NCI-H1092 (cell line): ENCODE results near the gene STT3B.
"Not testable (repeated sequence)": the region's sequence is repeated elsewhere in the genome, so short reads cannot be mapped to it uniquely, and the experiment has no call there.

ENCODE experiments used
- DNase-seq: peaks from one replicate; lab custom pipeline; 2025; lab: John Stamatoyannopoulos, UW

The STT3B gene

GRCh38 chr3:31532587-31533168 lies at the start of gene STT3B:
TSS of gene STT3B (plus strand) at chr3:31532925. CDS start at chr3:31532999, 74 bp downstream.
- DNase-seq, result peak; percentile 51

GRCh38 chr3:31483776-31484175 lies 48.9 kb upstream of the STT3B start:
- no peak for DNase-seq

GRCh38 chr3:31485196-31485595 lies 47.5 kb upstream of the STT3B start:
- DNase-seq, result no peak

GRCh38 chr3:31486865-31487533 lies 45.7 kb upstream of the STT3B start:
- DNase-seq, result no peak

- no peak for DNase-seq
These were observed 44.2 kb upstream of the STT3B start for GRCh38 chr3:31488475-31489017.

GRCh38 chr3:31490502-31490901 lies 42.2 kb upstream of the STT3B start:
- no peak for DNase-seq

- DNase-seq, result no peak
These were observed 41.1 kb upstream of the STT3B start for GRCh38 chr3:31491660-31492059.

- DNase-seq, result no peak
These were observed 39.6 kb upstream of the STT3B start for GRCh38 chr3:31493149-31493548.

GRCh38 chr3:31495971-31496665 lies 36.6 kb upstream of the STT3B start:
- DNase-seq, result no peak

GRCh38 chr3:31498791-31499190 lies 33.9 kb upstream of the STT3B start:
- DNase-seq, result no peak

GRCh38 chr3:31499281-31499680 lies 33.4 kb upstream of the STT3B start:
- no peak for DNase-seq

GRCh38 chr3:31502803-31503221 lies 29.9 kb upstream of the STT3B start:
- DNase-seq, result no peak

- no peak for DNase-seq
These were observed 29.3 kb upstream of the STT3B start for GRCh38 chr3:31503456-31503855.

GRCh38 chr3:31504230-31504629 lies 28.5 kb upstream of the STT3B start:
- no peak for DNase-seq

GRCh38 chr3:31505371-31506048 lies 27.2 kb upstream of the STT3B start:
- DNase-seq, result no peak

GRCh38 chr3:31506515-31506914 lies 26.2 kb upstream of the STT3B start:
- not testable (repeated sequence) for DNase-seq

- no peak for DNase-seq
These were observed 24.1 kb upstream of the STT3B start for GRCh38 chr3:31508452-31509146.

GRCh38 chr3:31509147-31509728 lies 23.5 kb upstream of the STT3B start:
- DNase-seq, result no peak

- DNase-seq, result no peak
These were observed 18.2 kb upstream of the STT3B start for GRCh38 chr3:31514570-31514969.

- DNase-seq, result no peak
These were observed 17.0 kb upstream of the STT3B start for GRCh38 chr3:31515486-31516284.

GRCh38 chr3:31516757-31517156 lies 16.0 kb upstream of the STT3B start:
- DNase-seq, result no peak
